H9 (cell line): Measurements from ENCODE around the gene SOD1. TPM values are rescaled to one million over a fixed set of nuclear protein-coding genes. Genes with fewer than 3 reads are reported as not detected.

Source experiments
- DNase-seq: peaks from one replicate; pipeline ENCODE4 v3.0.0-alpha.2; 2017
- H2AFZ ChIP-seq: one replicate; pipeline ENCODE4 v1.6.1; 2013; ENCODE audit warnings: mild to moderate bottlenecking, low read length, control low read depth, moderate library complexity
- H2AK5ac ChIP-seq: 2 replicates; pipeline ENCODE4 v1.6.1; 2013; ENCODE audit warnings: low read length, control low read depth, mixed read lengths; ENCODE audit not compliant: insufficient read length
- H2BK120ac ChIP-seq: one replicate; pipeline ENCODE4 v1.6.1; 2013; ENCODE audit warnings: low read depth, mild to moderate bottlenecking, low read length, control low read depth, inconsistent platforms; ENCODE audit not compliant: poor library complexity, severe bottlenecking
- H2BK12ac ChIP-seq: 2 replicates; pipeline ENCODE4 v1.6.1; 2013; ENCODE audit warnings: low read length, control low read depth, mixed read lengths, low read depth; ENCODE audit not compliant: insufficient read length
- H2BK15ac ChIP-seq: 2 replicates; pipeline ENCODE4 v1.6.1; 2013; ENCODE audit warnings: low read depth, low read length, control low read depth
- H2BK20ac ChIP-seq: one replicate; pipeline ENCODE4 v1.6.1; 2013; ENCODE audit warnings: low read depth, mild to moderate bottlenecking, low read length, control low read depth, inconsistent platforms; ENCODE audit not compliant: poor library complexity, severe bottlenecking
- H2BK5ac ChIP-seq: 2 replicates; pipeline ENCODE4 v1.6.1; 2013; ENCODE audit warnings: low read length, control low read depth, mixed read lengths; ENCODE audit not compliant: insufficient read length
- H3K14ac ChIP-seq: 2 replicates; pipeline ENCODE4 v1.6.1; 2013; ENCODE audit warnings: low read length, control low read depth; ENCODE audit not compliant: insufficient read depth
- H3K18ac ChIP-seq: 2 replicates; pipeline ENCODE4 v1.6.1; 2013; ENCODE audit warnings: low read depth, mild to moderate bottlenecking, mixed read lengths, low read length, control low read depth; ENCODE audit not compliant: insufficient read length
- H3K23ac ChIP-seq: 2 replicates; pipeline ENCODE4 v1.6.1; 2013; ENCODE audit warnings: low read length, control low read depth, mixed read lengths, low read depth; ENCODE audit not compliant: insufficient read length
- H3K23me2 ChIP-seq: 2 replicates; pipeline ENCODE4 v1.6.1; 2013; ENCODE audit warnings: low read depth, mild to moderate bottlenecking, mixed read lengths, low read length, control low read depth; ENCODE audit not compliant: insufficient read length, poor library complexity, severe bottlenecking
- H3K27ac ChIP-seq: 2 replicates; pipeline ENCODE4 v1.5.1; 2013; ENCODE audit warnings: low read length, control low read depth, mixed read lengths, low read depth; ENCODE audit not compliant: insufficient read length
- H3K27me3 ChIP-seq: 2 replicates; pipeline ENCODE4 v1.6.1; 2013; ENCODE audit warnings: low read length, control low read depth, inconsistent platforms; ENCODE audit not compliant: insufficient read depth
- H3K4ac ChIP-seq: 2 replicates; pipeline ENCODE4 v1.6.1; 2013; ENCODE audit warnings: low read depth, mild to moderate bottlenecking, control low read depth, inconsistent platforms, low read length, moderate library complexity
- H3K4me1 ChIP-seq: 2 replicates; pipeline ENCODE4 v1.6.1; 2013; ENCODE audit warnings: low read length, control low read depth, inconsistent platforms; ENCODE audit not compliant: insufficient read depth
- H3K4me2 ChIP-seq: 2 replicates; pipeline ENCODE4 v1.6.1; 2013; ENCODE audit warnings: low read length, control low read depth, mixed read lengths; ENCODE audit not compliant: insufficient read length, insufficient read depth
- H3K56ac ChIP-seq: 2 replicates; pipeline ENCODE4 v1.6.1; 2013; ENCODE audit warnings: low read depth, mild to moderate bottlenecking, mixed read lengths, low read length, control low read depth; ENCODE audit not compliant: insufficient read length
- H3K79me1 ChIP-seq: 2 replicates; pipeline ENCODE4 v1.6.1; 2013; ENCODE audit warnings: low read depth, mild to moderate bottlenecking, moderate library complexity, low read length, control low read depth, inconsistent platforms; ENCODE audit not compliant: insufficient read depth, poor library complexity, severe bottlenecking
- H3K79me2 ChIP-seq: 2 replicates; pipeline ENCODE4 v1.6.1; 2013; ENCODE audit warnings: low read length, control low read depth, inconsistent platforms; ENCODE audit not compliant: insufficient read depth
- H3K9ac ChIP-seq: 2 replicates; pipeline ENCODE4 v1.6.1; 2013; ENCODE audit warnings: low read length, control low read depth, mixed read lengths; ENCODE audit not compliant: insufficient read length; ENCODE audit errors: extremely low read depth
- H3K9me3 ChIP-seq: one replicate; pipeline ENCODE4 v1.6.1; 2013; ENCODE audit warnings: low read depth, low read length, inconsistent platforms; ENCODE audit not compliant: control insufficient read depth
- H3T11ph ChIP-seq: one replicate; pipeline ENCODE4 v1.6.1; 2013; ENCODE audit warnings: mild to moderate bottlenecking, low read length, control low read depth, inconsistent platforms
- H4K20me1 ChIP-seq: one replicate; pipeline ENCODE4 v1.6.1; 2013; ENCODE audit not compliant: control insufficient read depth, insufficient read length, insufficient read depth
- H4K5ac ChIP-seq: 2 replicates; pipeline ENCODE4 v1.6.1; 2013; ENCODE audit warnings: low read depth, mild to moderate bottlenecking, mixed read lengths, low read length, control low read depth; ENCODE audit not compliant: insufficient read length
- H4K8ac ChIP-seq: replicated peaks from 2 replicates; pipeline ENCODE4 v1.6.1; 2013; ENCODE audit warnings: low read length, control low read depth, mixed read lengths, low read depth; ENCODE audit not compliant: insufficient read length
- H4K91ac ChIP-seq: 2 replicates; pipeline ENCODE4 v1.6.1; 2013; ENCODE audit warnings: low read depth, mild to moderate bottlenecking, moderate library complexity, mixed read lengths, low read length, control low read depth; ENCODE audit not compliant: insufficient read length
- H3K27ac Mint-ChIP-seq, 3 experiments: 2 replicates in 2 of 3; 3 replicates in 1 of 3; pipeline ENCODE4 v1.8.0; 2020 to 2021; ENCODE audit warnings: mixed read lengths in 3 of 3, mild to moderate bottlenecking in 1 of 3, moderate library complexity in 1 of 3
- H3K27me3 Mint-ChIP-seq: 2 replicates; pipeline ENCODE4 v1.8.0; 2021; ENCODE audit warnings: low read depth, mild to moderate bottlenecking, moderate library complexity, mixed read lengths
- H3K36me3 Mint-ChIP-seq, 3 experiments: 2 replicates in 2 of 3; 3 replicates in 1 of 3; pipeline ENCODE4 v1.8.0; 2020 to 2021; ENCODE audit warnings: low read depth in 3 of 3, mixed read lengths in 3 of 3; ENCODE audit not compliant: insufficient read depth in 1 of 3
- H3K4me1 Mint-ChIP-seq, 2 experiments: 2 replicates each; pipeline ENCODE4 v1.8.0; 2020; ENCODE audit warnings: mixed read lengths in 2 of 2
- H3K4me3 Mint-ChIP-seq, 2 experiments: 2 replicates in 1 of 2; 3 replicates in 1 of 2; pipeline ENCODE4 v1.8.0; 2020 to 2021; ENCODE audit warnings: mild to moderate bottlenecking in 2 of 2, mixed read lengths in 2 of 2, moderate library complexity in 1 of 2
- H3K9me3 Mint-ChIP-seq, 2 experiments: 2 replicates in 1 of 2; 3 replicates in 1 of 2; pipeline ENCODE4 v1.8.0; 2020; ENCODE audit warnings: mild to moderate bottlenecking in 2 of 2, mixed read lengths in 2 of 2, moderate library complexity in 1 of 2
- CTCF ChIP-seq: fragments of 200-600 bp; sonication (generic); conservative IDR thresholded peaks from 3 replicates; pipeline ENCODE4 v1.8.0; 2021; ENCODE audit warnings: antibody characterized with exemption, mild to moderate bottlenecking
- whole genome bisulfite sequencing: extraction: QIAGEN DNeasy Blood & Tissue Kit; methylation state at CpG from one replicate; pipeline ENCODE4 v1.1.7; 2013; ENCODE audit warnings: missing lambda C conversion rate, low lambda C conversion rate, mixed read lengths; ENCODE audit not compliant: insufficient read length; ENCODE audit errors: extremely low coverage; 5-methylcytosine and 5-hydroxymethylcytosine counted together
- total RNA-seq: library from RNA; stranded (reverse); gene quantifications from 2 replicates; pipeline ENCODE4 v1.2.1, GENCODE V29; 2021

Gene SOD1
- total RNA-seq, 1 experiment from 2014 or later, result 201 TPM

DNA sequence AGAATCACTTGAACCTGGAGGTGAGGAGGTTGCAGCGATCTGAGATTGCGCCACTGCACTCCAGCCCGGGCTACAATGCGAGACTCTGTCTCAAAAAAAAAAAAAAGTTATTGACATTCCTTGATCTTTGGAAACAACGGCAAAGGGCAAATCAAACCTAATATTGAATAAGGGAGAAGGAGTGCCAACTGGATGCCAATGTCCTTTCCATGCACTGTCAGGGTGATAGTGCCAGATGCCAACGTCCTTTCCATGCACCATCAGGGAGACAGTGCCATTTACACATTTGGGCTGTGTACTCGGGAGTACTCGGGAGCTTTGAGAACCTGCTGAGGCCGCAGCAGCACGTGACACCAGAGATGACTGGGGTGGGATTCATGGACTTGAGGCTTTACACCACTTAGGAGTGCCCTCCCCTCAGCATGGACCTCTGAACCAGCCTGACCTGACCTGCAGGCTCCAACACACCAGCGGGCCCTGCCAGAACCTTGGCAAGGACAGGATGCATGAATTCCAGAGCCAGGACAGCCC lies 34.5 kb upstream of the SOD1 start:
- no peak overlapping the region for H3K4ac ChIP-seq
- H2BK5ac ChIP-seq, result no peak overlapping the region
- no peak overlapping the region for H3K9ac ChIP-seq
- no peak for DNase-seq
- H3K79me2 ChIP-seq, result no peaks in the 10 kb centered on the region
- H2BK15ac ChIP-seq, result no peak overlapping the region
- H3K14ac ChIP-seq, result no peak overlapping the region
- no peaks in the 10 kb centered on the region for H4K20me1 ChIP-seq
- no peak overlapping the region for H2BK120ac ChIP-seq
- no peaks in the 10 kb centered on the region; a peak in 1 of 7 replicates for H3K36me3 Mint-ChIP-seq
- no peaks in the 10 kb centered on the region for H3K79me1 ChIP-seq
- no peak overlapping the region for H2AK5ac ChIP-seq
- H3K27ac ChIP-seq, result no peak overlapping the region
- no CpG with 5 or more reads among the region's 11 CpGs for WGBS
- no peaks in the 10 kb centered on the region for H3K23me2 ChIP-seq
- H3K56ac ChIP-seq, result no peak overlapping the region
- no peak overlapping the region for H4K91ac ChIP-seq
- no peak overlapping the region for H3K23ac ChIP-seq
- no peak overlapping the region for H2BK12ac ChIP-seq
- no peak overlapping the region for H3K18ac ChIP-seq
- no peak overlapping the region for H3T11ph ChIP-seq
- H3K27me3 Mint-ChIP-seq, result peaks cover 4% of the 10 kb centered on the region; the same call in 1 of the 2 replicates
- no peaks in the 10 kb centered on the region for H3K4me1 ChIP-seq
- no peak overlapping the region for H3K27ac Mint-ChIP-seq
- peaks cover 2 to 4% of the 10 kb centered on the region in 2 experiments; a peak in 3 of 4 replicates for H3K4me1 Mint-ChIP-seq
- TF ChIP-seq CTCF, result no peak
- H3K27me3 ChIP-seq, result no peaks in the 10 kb centered on the region
- no peak overlapping the region for H2BK20ac ChIP-seq
- no peaks in the 10 kb centered on the region for H3K9me3 ChIP-seq
- H3K9me3 Mint-ChIP-seq, result no peaks in the 10 kb centered on the region
- no peak overlapping the region for H2AFZ ChIP-seq
- H3K4me2 ChIP-seq, result no peak overlapping the region
- H3K4me3 Mint-ChIP-seq, result no peak overlapping the region
- H4K5ac ChIP-seq, result no peak overlapping the region
- no peak overlapping the region for H4K8ac ChIP-seq
